Epithelial cell of esophagus (primary cell): ENCODE results near the gene ADI1.
"Not testable (repeated sequence)": the region's sequence is repeated elsewhere in the genome, so short reads cannot be mapped to it uniquely, and the experiment has no call there.

Experiments
- DNase-seq: peaks from one replicate; pipeline ENCODE4 v3.0.0; 2010; ENCODE audit warnings: low read depth
- H3K4me3 ChIP-seq: 2 replicates; pipeline ENCODE4 v1.5.1; 2011; ENCODE audit warnings: mild to moderate bottlenecking, low read length, control low read depth
- TF ChIP-seq, protein P1 (sequence below): IDR thresholded peaks from 2 replicates; pipeline ENCODE4 v1.5.1; 2011; ENCODE audit warnings: low read depth, mild to moderate bottlenecking, low read length, control low read depth, inconsistent platforms; ENCODE audit not compliant: insufficient read depth; ENCODE audit errors: missing control alignments

ADI1 gene

DNA sequence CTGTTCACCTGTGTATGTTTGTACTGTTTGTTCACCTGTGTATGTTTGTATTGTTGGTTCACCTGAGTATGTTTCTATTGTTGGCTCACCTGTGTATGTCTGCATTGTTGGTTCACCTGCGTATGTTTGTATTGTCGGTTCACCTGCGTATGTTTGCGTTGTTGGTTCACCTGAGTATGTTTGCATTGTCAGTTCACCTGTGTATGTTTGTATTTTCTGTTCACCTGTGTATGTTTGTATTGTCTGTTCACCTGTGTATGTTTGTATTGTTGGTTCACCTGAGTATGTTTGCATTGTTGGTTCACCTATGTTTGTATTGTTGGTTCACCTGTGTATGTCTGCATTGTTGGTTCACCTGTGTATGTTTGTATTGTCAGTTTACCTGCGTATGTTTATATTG, 14.6 kb downstream of the ADI1 start:
- no peak overlapping the region for H3K4me3 ChIP-seq
- TF ChIP-seq, protein P1, sequence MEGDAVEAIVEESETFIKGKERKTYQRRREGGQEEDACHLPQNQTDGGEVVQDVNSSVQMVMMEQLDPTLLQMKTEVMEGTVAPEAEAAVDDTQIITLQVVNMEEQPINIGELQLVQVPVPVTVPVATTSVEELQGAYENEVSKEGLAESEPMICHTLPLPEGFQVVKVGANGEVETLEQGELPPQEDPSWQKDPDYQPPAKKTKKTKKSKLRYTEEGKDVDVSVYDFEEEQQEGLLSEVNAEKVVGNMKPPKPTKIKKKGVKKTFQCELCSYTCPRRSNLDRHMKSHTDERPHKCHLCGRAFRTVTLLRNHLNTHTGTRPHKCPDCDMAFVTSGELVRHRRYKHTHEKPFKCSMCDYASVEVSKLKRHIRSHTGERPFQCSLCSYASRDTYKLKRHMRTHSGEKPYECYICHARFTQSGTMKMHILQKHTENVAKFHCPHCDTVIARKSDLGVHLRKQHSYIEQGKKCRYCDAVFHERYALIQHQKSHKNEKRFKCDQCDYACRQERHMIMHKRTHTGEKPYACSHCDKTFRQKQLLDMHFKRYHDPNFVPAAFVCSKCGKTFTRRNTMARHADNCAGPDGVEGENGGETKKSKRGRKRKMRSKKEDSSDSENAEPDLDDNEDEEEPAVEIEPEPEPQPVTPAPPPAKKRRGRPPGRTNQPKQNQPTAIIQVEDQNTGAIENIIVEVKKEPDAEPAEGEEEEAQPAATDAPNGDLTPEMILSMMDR = no peak
- DNase-seq = no peak

DNA sequence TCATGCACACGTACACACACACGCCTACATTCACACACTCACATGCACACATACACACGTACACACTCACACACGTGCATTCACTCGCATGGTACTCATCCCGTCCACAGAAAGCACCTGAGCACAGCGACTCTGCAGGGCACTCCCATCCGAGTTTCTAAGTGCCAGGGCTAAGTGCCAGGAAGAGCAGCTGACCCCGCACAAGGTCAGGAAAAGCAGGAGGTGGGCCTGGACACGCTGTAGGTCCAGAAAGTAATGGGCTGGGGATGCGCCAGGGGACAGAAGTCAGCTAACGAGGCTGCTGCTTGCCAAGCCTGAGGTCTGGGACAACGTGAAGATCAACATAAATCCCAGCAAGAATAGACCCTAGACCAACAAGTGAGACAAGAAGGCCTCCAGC, 15.8 kb downstream of the ADI1 start:
- TF ChIP-seq, protein P1 = no peak
- no peak for DNase-seq
- H3K4me3 ChIP-seq = no peak overlapping the region

DNA sequence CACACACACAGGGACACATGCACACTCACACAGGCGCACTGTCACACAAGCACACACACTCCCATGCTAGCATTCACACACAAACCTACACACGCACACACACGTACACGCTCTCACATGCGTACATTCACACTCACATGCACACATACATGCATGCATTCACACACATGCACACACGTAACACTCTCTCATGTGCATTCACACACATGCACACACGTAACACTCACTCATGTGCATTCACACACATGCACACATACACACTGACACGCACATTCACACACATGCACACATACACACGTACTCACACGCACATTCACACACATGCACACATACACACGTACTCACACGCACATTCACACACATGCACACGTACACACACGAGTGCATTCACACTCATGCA, 16.3 kb downstream of the ADI1 start:
- H3K4me3 ChIP-seq = no peak overlapping the region
- no peak for DNase-seq
- TF ChIP-seq, protein P1 = no peak

DNA sequence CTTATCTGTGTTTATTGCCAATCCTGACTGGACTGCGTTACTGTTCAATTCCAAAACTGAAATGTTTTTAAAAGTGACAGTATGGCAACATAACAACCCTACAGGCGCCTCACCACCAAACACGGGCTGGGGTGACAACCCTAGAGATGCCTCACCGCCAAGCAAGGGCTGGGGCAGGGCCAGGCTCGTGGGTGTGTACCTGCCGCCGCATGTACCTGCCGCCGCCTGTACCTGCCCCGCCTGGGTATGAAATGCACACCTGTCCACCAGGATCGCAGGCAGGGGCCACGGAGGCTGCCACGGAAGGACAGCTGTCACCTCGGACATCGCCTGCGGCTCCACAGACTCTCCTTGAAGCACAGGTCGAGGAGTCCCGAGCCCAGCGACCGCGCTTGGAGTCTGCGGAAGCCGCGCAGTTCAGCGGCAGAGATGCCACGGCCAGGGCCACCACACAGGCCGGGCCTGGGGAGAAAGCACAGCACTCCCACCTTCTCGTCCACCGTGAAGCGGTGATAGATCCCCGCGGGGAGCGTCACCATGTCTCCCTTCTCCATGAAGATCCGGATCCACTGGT, 18.9 kb downstream of the ADI1 start:
- H3K4me3 ChIP-seq = no peak overlapping the region
- DNase-seq = no peak
- TF ChIP-seq, protein P1 = no peak

DNA sequence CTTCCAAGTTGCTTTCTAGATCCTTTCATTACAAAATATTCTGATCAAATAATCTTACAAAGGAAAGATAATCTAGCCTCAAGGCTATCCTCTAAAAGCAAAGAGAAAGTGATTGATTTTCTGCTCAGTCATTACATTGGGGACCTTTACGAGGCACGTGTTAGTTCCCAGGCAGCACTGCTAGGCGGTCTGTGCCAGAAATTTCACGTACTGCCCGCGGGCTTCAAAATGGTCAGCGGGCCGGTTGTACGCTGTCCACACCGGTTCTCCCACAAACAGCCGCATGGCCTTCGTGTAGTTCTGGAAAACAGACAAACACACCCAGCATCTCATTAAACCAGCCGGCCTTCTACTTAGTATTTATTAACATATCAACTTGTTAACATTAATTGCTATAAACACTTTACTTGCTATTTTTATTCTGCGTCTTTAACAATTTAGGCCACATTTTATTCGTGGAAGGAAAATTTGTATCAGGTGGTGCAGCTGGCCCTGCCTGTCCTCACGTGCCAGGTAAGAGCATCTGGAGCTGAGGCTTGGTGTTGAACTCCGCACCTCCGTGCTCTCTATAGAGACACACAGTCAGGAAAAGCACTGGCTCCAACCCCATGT, 20.4 kb downstream of the ADI1 start:
- no peak for DNase-seq
- TF ChIP-seq, protein P1 = no peak
- no peak overlapping the region for H3K4me3 ChIP-seq

DNA sequence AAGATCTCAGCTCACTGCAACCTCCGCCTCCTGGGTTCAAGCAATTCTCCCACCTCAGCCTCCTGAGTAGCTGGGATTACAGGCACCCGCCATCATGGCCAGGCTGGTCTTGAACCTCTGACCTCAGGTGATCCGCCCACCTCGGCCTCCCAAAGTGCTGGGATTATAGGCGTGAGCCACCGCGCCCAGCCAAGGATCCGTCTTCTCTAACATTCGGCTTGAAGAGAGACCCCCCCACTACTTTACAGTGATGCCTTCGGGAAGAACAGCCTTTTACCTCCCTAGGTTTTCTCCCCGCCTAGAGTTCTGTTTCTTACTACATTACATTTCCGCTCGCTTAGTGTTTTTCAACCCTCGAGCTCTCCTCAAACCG, 22.6 kb downstream of the ADI1 start:
- DNase-seq, H3K4me3 ChIP-seq: not testable (repeated sequence)

DNA sequence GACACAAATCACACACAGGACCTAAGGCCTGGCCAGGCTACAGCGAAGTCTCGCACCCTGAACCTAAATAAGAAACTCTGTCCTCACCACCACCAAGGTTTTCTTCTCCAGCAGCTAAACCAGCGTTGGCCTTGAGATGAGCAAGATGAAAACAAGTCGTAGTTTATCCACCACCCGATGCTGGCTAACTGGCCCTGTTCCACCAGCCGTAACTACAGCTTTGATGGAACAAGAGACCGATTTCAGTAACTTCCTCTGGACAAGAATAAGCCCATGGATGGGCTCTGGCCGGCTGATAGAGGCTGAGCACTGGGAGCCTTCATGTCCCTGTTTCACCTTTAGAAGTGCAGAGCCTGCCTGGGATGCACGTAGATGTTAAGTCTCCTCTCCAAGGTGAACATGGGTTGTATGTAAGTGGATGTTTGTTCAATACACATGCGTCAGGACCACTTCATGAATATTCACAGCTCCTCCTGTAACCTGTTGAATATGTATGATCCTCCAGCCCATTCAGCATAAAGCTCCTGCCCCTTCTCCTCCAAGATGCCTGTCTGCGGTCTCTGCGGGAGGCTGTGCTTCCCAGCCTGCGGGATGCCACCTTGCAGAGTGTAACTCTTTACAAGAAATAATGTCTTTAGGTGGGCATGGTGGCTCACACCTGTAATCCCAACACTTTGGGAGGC, 24.2 kb downstream of the ADI1 start:
- no peak overlapping the region for H3K4me3 ChIP-seq
- TF ChIP-seq, protein P1 = no peak
- no peak for DNase-seq
